ENCODE results near the gene SSBP3. TPM values are rescaled to one million over a fixed set of nuclear protein-coding genes. Genes with fewer than 3 reads are reported as not detected.

The SSBP3 gene
- total and polyA plus RNA-seq, 9 of the 15 experiments (the other 6 are each of a cell fraction or from before 2014, with no cell fraction given), result 8.7 to 108 (median 33.8) TPM

DNA sequence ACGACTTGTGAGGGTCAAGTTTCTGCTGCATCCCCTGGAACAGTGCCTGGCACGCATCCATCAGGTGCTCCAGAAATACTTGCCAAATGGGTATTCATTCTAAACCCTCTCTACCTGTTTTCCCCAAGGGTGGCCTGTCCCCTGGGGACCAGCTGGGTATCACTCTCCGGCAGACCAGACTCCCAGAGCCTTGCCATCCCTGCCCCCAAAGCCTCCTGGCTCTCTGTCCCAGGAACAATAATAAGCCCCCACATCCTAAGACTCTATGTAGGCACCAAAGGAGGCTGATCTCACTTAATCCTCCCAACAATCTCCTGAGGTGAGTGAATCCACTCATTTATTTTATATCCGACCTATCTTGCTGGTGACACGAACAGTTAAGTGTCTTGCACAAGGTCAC lies 109.5 kb downstream of the SSBP3 start:
- TF ChIP-seq, protein P1, sequence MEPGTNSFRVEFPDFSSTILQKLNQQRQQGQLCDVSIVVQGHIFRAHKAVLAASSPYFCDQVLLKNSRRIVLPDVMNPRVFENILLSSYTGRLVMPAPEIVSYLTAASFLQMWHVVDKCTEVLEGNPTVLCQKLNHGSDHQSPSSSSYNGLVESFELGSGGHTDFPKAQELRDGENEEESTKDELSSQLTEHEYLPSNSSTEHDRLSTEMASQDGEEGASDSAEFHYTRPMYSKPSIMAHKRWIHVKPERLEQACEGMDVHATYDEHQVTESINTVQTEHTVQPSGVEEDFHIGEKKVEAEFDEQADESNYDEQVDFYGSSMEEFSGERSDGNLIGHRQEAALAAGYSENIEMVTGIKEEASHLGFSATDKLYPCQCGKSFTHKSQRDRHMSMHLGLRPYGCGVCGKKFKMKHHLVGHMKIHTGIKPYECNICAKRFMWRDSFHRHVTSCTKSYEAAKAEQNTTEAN (CRISPR knock-in tag; IDR thresholded peaks at IDR 0.05), result no peak
- TF ChIP-seq EHMT2 (IDR thresholded peaks at IDR 0.05) (no peak), TRIM24 (IDR thresholded peaks at IDR 0.05) (no peak), RBM22 (IDR thresholded peaks at IDR 0.05; ENCODE audit: low read depth, low read length, poor library complexity, severe bottlenecking) (no peak), NCOA6 (IDR thresholded peaks at IDR 0.05) (no peak), POLR2B (IDR thresholded peaks at IDR 0.05; ENCODE audit: low read depth, partially characterized antibody) (no peak), ZNF511 (CRISPR knock-in tag; IDR thresholded peaks at IDR 0.05) (no peak), SAFB (IDR thresholded peaks at IDR 0.05; ENCODE audit: borderline replicate concordance, low read depth, low read length) (no peak), PHB2 (IDR thresholded peaks at IDR 0.05; ENCODE audit: low read depth) (no peak), PHF20 (IDR thresholded peaks at IDR 0.05; ENCODE audit: partially characterized antibody) (no peak), ILF3 (IDR thresholded peaks at IDR 0.05; ENCODE audit: borderline replicate concordance) (no peak), MCM2 (IDR thresholded peaks at IDR 0.05; ENCODE audit: low read depth) (no peak), NCOA1 (IDR thresholded peaks at IDR 0.05; ENCODE audit: low read depth) (no peak)
- TF ChIP-seq, protein P2, sequence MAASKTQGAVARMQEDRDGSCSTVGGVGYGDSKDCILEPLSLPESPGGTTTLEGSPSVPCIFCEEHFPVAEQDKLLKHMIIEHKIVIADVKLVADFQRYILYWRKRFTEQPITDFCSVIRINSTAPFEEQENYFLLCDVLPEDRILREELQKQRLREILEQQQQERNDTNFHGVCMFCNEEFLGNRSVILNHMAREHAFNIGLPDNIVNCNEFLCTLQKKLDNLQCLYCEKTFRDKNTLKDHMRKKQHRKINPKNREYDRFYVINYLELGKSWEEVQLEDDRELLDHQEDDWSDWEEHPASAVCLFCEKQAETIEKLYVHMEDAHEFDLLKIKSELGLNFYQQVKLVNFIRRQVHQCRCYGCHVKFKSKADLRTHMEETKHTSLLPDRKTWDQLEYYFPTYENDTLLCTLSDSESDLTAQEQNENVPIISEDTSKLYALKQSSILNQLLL (CRISPR knock-in tag; IDR thresholded peaks at IDR 0.05; ENCODE audit: borderline replicate concordance), result no peak
- TF ChIP-seq, protein P3, sequence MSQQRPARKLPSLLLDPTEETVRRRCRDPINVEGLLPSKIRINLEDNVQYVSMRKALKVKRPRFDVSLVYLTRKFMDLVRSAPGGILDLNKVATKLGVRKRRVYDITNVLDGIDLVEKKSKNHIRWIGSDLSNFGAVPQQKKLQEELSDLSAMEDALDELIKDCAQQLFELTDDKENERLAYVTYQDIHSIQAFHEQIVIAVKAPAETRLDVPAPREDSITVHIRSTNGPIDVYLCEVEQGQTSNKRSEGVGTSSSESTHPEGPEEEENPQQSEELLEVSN (IDR thresholded peaks at IDR 0.05; ENCODE audit: borderline replicate concordance in 1 of 2, extremely low read depth in 1 of 2, insufficient read depth in 1 of 2, insufficient read length in 1 of 2, low read depth in 1 of 2, low read length in 1 of 2, poor library complexity in 1 of 2, severe bottlenecking in 1 of 2), result no peak
- FAIRE-seq (no peak), DNase-seq (ENCODE audit: extremely low read depth in 1 of 4, low spot score in 3 of 4) (no peak), ATAC-seq (no peak)
- Histone ChIP-seq H3K4me1 (replicated peaks in 1 of 2; ENCODE audit: control insufficient read depth in 2 of 2, insufficient read depth in 2 of 2, low read length in 2 of 2) (peaks cover 12 to 20% of the 10 kb centered on the region in 2 experiments; a peak in 4 of 5 replicates), H3K27ac (ENCODE audit: extremely low read depth, low read depth, low read length) (no peak overlapping the region), H3K4me2 (ENCODE audit: insufficient read depth, low read length) (no peak overlapping the region), H3K27me3 (ENCODE audit: control insufficient read depth in 2 of 2, insufficient read depth in 2 of 2, low read length in 2 of 2) (no peaks in the 10 kb centered on the region), H3K79me2 (ENCODE audit: control insufficient read depth, insufficient read depth, low read length) (peaks cover 88% of the 10 kb centered on the region), H3K4me3 (no peak overlapping the region), H3K36me3 (ENCODE audit: control insufficient read depth, insufficient read depth, low read length) (no peaks in the 10 kb centered on the region; the same call in 2 of the 3 replicates), H3K9me3 (replicated peaks; ENCODE audit: control insufficient read depth, insufficient read depth, low read depth, low read length) (no peaks in the 10 kb centered on the region), H4K20me1 (replicated peaks; ENCODE audit: control insufficient read depth, insufficient read depth, low read length) (peaks cover 83% of the 10 kb centered on the region), H2AFZ (ENCODE audit: low read depth, low read length) (no peak overlapping the region), H3K9me1 (ENCODE audit: control insufficient read depth, insufficient read depth, low read length) (peaks cover 3% of the 10 kb centered on the region), H3K9ac (ENCODE audit: insufficient read depth in 1 of 2, low read depth in 2 of 2, low read length in 2 of 2) (no peak overlapping the region)
- CTCF ChIA-PET (ENCODE audit: low intra/inter-chr PET ratio), result no interaction called here
- 70% methylated on average over 5 of the region's 5 CpGs for WGBS (ENCODE audit: insufficient coverage, low coverage, missing lambda C conversion rate)
- POLR2A ChIA-PET, result no interaction called here
- intact Hi-C loops (cut with micrococcal nuclease), result no loop called here
- no TSS peak for BruUV-seq (replicated peaks)
- in situ Hi-C loops (cut with MboI), result no loop called here
